Measurements from ENCODE around the gene HDX. TPM values are rescaled to one million over a fixed set of nuclear protein-coding genes. Genes with fewer than 3 reads are reported as not detected.
A peak's percentile ranks its signal among the peaks of the same experiment; 100 is the strongest.
"Not testable (repeated sequence)": the region's sequence is repeated elsewhere in the genome, so short reads cannot be mapped to it uniquely, and the experiment has no call there.

HDX gene
- total RNA-seq, 1 donor from 2014 or later, result 6.7 TPM

GRCh38 chrX:84339507-84340364 lies 162.5 kb downstream of the HDX start:
- DNase-seq, result no peak

GRCh38 chrX:84336646-84337045 lies 165.6 kb downstream of the HDX start:
- DNase-seq, result peak; percentile 13

GRCh38 chrX:84335121-84335520 lies 167.1 kb downstream of the HDX start:
- peak; percentile 41 for DNase-seq

GRCh38 chrX:84322083-84322827 lies 180.0 kb downstream of the HDX start:
- no peak for DNase-seq

- no peak for DNase-seq
Measured at GRCh38 chrX:84320614-84321013, 181.6 kb downstream of the HDX start.

GRCh38 chrX:84320023-84320422 lies 182.2 kb downstream of the HDX start:
- no peak for DNase-seq

- DNase-seq, result no peak
Measured at GRCh38 chrX:84318661-84319060, 183.6 kb downstream of the HDX start.

GRCh38 chrX:84315946-84316345 lies 186.3 kb downstream of the HDX start:
- DNase-seq, result not testable (repeated sequence)

Small RNA genes within 50 kb of the gene (small RNA-seq; reads per million reads assigned to genes)
- gene AL450471.1 (ENCODE audit: low replicate concordance), result not detected

All from tongue (tissue), 3 donors.